Liver (tissue), 9 donors: ENCODE results near the gene LRRC70. TPM values are rescaled to one million over a fixed set of nuclear protein-coding genes. Genes with fewer than 3 reads are reported as not detected.

Source experiments
- DNase-seq: peaks from one replicate; pipeline ENCODE4 v3.0.0-alpha.2; 2017; ENCODE audit warnings: low spot score
- H3K27ac ChIP-seq, 2 donors: one replicate each; pipeline ENCODE4 v1.7.0; 2013; ENCODE audit warnings: inconsistent platforms in 2 of 2, low read length in 2 of 2, control low read depth in 1 of 2, low read depth in 1 of 2, mild to moderate bottlenecking in 1 of 2
- H3K27me3 ChIP-seq, 4 donors: one replicate each; pipeline versions ENCODE4 v1.6.1 to v1.7.0; 2013; ENCODE audit warnings: low read length in 3 of 4, inconsistent platforms in 1 of 4, mild to moderate bottlenecking in 1 of 4, moderate library complexity in 1 of 4; ENCODE audit not compliant: control insufficient read depth in 4 of 4, insufficient read depth in 4 of 4
- H3K36me3 ChIP-seq, 4 donors: one replicate each; pipeline versions ENCODE4 v1.6.1 to v1.7.0; 2013; ENCODE audit warnings: low read length in 3 of 4, mild to moderate bottlenecking in 3 of 4, low read depth in 1 of 4, moderate library complexity in 1 of 4; ENCODE audit not compliant: control insufficient read depth in 4 of 4, insufficient read depth in 3 of 4
- H3K4me1 ChIP-seq, 4 donors: one replicate each; pipeline versions ENCODE4 v1.6.1 to v1.7.0; 2013; ENCODE audit warnings: low read length in 3 of 4, mild to moderate bottlenecking in 3 of 4, moderate library complexity in 1 of 4; ENCODE audit not compliant: control insufficient read depth in 4 of 4, insufficient read depth in 4 of 4
- H3K4me3 ChIP-seq, 3 donors: one replicate each; pipeline versions ENCODE4 v1.6.1 to v1.7.0; 2013; ENCODE audit warnings: low read length in 3 of 3, control low read depth in 1 of 3, low read depth in 1 of 3, mild to moderate bottlenecking in 1 of 3
- H3K9ac ChIP-seq, 2 donors: one replicate each; pipeline ENCODE4 v1.7.0; 2013; ENCODE audit warnings: low read length in 2 of 2, mild to moderate bottlenecking in 2 of 2, moderate library complexity in 2 of 2, control low read depth in 1 of 2, low read depth in 1 of 2
- H3K9me3 ChIP-seq, 4 donors: one replicate each; pipeline versions ENCODE4 v1.6.1 to v1.7.0; 2013; ENCODE audit warnings: low read length in 3 of 4; ENCODE audit not compliant: control insufficient read depth in 4 of 4
- ATF3 ChIP-seq: IDR thresholded peaks from 2 replicates; pipeline ENCODE4 v1.6.1; 2016; ENCODE audit warnings: antibody characterized with exemption
- EGR1 ChIP-seq, 2 donors: IDR thresholded peaks; 2 replicates each; pipeline ENCODE4 v1.6.1; 2016 to 2018; ENCODE audit warnings: antibody characterized with exemption in 2 of 2, low read depth in 2 of 2
- FOXA1 ChIP-seq: IDR thresholded peaks from 2 replicates; pipeline ENCODE4 v1.6.1; 2016; ENCODE audit warnings: antibody characterized with exemption
- FOXA2 ChIP-seq: IDR thresholded peaks from 2 replicates; pipeline ENCODE4 v1.6.1; 2016; ENCODE audit warnings: antibody characterized with exemption
- GABPA ChIP-seq, 2 donors: IDR thresholded peaks in 1 of 2; conservative IDR thresholded peaks in 1 of 2; 2 replicates each; pipeline ENCODE4 v1.6.1; 2016; ENCODE audit warnings: antibody characterized with exemption in 2 of 2, mild to moderate bottlenecking in 1 of 2, moderate library complexity in 1 of 2
- HNF4A ChIP-seq, 2 donors: conservative IDR thresholded peaks; 2 replicates each; pipeline ENCODE4 v1.6.1; 2016; ENCODE audit warnings: antibody characterized with exemption in 2 of 2, mild to moderate bottlenecking in 2 of 2
- HNF4G ChIP-seq: IDR thresholded peaks from 2 replicates; pipeline ENCODE4 v1.6.1; 2016; ENCODE audit warnings: antibody characterized with exemption
- JUND ChIP-seq, 2 donors: IDR thresholded peaks; 2 replicates each; pipeline ENCODE4 v1.6.1; 2016; ENCODE audit warnings: antibody characterized with exemption in 2 of 2
- MAX ChIP-seq: IDR thresholded peaks from 2 replicates; pipeline ENCODE4 v1.6.1; 2016; ENCODE audit warnings: antibody characterized with exemption
- NR2F2 ChIP-seq: IDR thresholded peaks from 2 replicates; pipeline ENCODE4 v1.6.1; 2016; ENCODE audit warnings: antibody characterized with exemption
- RAD21 ChIP-seq, 2 donors: IDR thresholded peaks; 2 replicates each; pipeline ENCODE4 v1.6.1; 2016; ENCODE audit warnings: antibody characterized with exemption in 2 of 2, mild to moderate bottlenecking in 2 of 2
- REST ChIP-seq: IDR thresholded peaks from 2 replicates; pipeline ENCODE4 v1.6.1; 2016; ENCODE audit warnings: antibody characterized with exemption, mild to moderate bottlenecking
- RXRA ChIP-seq, 2 donors: IDR thresholded peaks; 2 replicates each; pipeline ENCODE4 v1.6.1; 2017 to 2018; ENCODE audit warnings: antibody characterized with exemption in 2 of 2, mild to moderate bottlenecking in 1 of 2
- SP1 ChIP-seq: IDR thresholded peaks from 2 replicates; pipeline ENCODE4 v1.6.1; 2018; ENCODE audit warnings: antibody characterized with exemption, mild to moderate bottlenecking
- TAF1 ChIP-seq: conservative IDR thresholded peaks from 2 replicates; pipeline ENCODE4 v1.6.1; 2016; ENCODE audit warnings: antibody characterized with exemption, mild to moderate bottlenecking
- YY1 ChIP-seq: IDR thresholded peaks from 2 replicates; pipeline ENCODE4 v1.6.1; 2016; ENCODE audit warnings: antibody characterized with exemption, mild to moderate bottlenecking
- WGBS: extraction: QIAGEN DNeasy Blood & Tissue Kit; methylation state at CpG from one replicate; pipeline ENCODE4 v1.1.7; 2013; 5-methylcytosine and 5-hydroxymethylcytosine counted together
- polyA plus RNA-seq, 2 donors: library from polyadenylated mRNA; stranded (reverse) in 1 of 2; unstranded in 1 of 2; fragments of 200-250 nt in 1 of 2; fragments of >200 nt in 1 of 2; fragmentation: Nextera tagmentation in 1 of 2; extraction: Ambion mirVana in 1 of 2; gene quantifications; one replicate each; pipeline versions ENCODE4 v1.2.1 to v1.2.3, GENCODE V29; 2013 to 2015
- total RNA-seq, 2 donors: library from RNA; depleted of rRNA; stranded (reverse); fragments of >200 nt; gene quantifications; one replicate each; pipeline ENCODE4 v1.2.3, GENCODE V29; 2014
- TF ChIP-seq, protein P1 (sequence below): IDR thresholded peaks from 2 replicates; pipeline ENCODE4 v1.6.1; 2016; ENCODE audit warnings: antibody characterized with exemption
- donor health status: healthy.
- donor health status: healthy.
- donor health status: healthy.
- donor health status: healthy.
- donor health status: healthy.

The LRRC70 gene
- total and polyA plus RNA-seq, 4 donors = 0.66 to 2.8 (median 1.7) TPM

DNA sequence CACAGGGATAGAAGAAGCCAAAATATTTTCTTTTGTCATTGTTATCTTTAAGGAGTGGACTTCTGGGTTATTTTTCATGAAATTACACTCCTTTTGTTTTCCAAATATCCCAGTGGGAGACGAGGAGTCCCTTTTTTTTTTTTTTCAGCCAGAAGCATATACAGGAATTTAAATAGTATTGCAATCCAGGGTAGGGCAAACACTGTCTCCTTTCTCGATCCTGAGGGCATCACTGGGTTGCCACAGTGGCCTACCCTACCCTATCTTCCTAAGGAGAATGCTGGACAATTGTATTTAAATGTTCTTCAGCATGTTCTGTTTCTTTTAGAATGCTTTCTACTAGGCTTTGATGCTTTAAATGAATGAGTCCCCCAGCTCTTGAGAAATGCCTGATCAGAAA is 47.9 kb downstream of the LRRC70 start:
- peaks cover 0 to 6% (median 4%) of the 10 kb centered on the region in 4 donors for H3K36me3 ChIP-seq
- WGBS = 95% methylated on average over 2 of the region's 2 CpGs

DNA sequence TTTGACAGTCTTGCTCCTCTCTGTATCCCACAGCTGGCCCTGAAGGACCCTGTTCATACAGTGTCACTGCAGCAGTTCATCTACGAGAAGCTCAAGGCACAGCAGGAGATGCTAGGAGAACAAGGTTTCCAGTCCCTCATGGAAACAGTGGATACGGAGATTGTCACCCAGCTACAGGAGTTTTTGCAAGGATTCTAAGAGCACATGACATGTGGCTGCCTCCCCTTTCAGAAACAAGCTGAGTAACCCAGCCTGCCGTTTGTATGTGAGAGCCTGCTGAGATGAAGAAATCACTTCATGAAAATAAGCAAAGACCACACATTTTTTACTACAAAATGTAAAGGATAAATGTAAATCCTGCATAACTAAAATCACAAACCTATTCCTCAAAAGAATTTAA is 48.5 kb downstream of the LRRC70 start:
- 88% methylated on average over 3 of the region's 3 CpGs for WGBS
- Histone ChIP-seq H3K36me3 (peaks cover 0 to 6% (median 4%) of the 10 kb centered on the region in 4 donors), H3K4me3 (no peak overlapping the region), H3K27me3 (no peaks in the 10 kb centered on the region), H3K4me1 (no peaks in the 10 kb centered on the region), H3K27ac (no peak overlapping the region), H3K9ac (no peak overlapping the region), H3K9me3 (no peaks in the 10 kb centered on the region)
- no peak for TF ChIP-seq REST
- TF ChIP-seq HNF4A (conservative IDR thresholded peaks at IDR 0.05) = no peak
- no peak for TF ChIP-seq TAF1
- no peak for TF ChIP-seq FOXA2
- no peak for TF ChIP-seq HNF4G
- TF ChIP-seq FOXA1 = no peak
- TF ChIP-seq, protein P1, sequence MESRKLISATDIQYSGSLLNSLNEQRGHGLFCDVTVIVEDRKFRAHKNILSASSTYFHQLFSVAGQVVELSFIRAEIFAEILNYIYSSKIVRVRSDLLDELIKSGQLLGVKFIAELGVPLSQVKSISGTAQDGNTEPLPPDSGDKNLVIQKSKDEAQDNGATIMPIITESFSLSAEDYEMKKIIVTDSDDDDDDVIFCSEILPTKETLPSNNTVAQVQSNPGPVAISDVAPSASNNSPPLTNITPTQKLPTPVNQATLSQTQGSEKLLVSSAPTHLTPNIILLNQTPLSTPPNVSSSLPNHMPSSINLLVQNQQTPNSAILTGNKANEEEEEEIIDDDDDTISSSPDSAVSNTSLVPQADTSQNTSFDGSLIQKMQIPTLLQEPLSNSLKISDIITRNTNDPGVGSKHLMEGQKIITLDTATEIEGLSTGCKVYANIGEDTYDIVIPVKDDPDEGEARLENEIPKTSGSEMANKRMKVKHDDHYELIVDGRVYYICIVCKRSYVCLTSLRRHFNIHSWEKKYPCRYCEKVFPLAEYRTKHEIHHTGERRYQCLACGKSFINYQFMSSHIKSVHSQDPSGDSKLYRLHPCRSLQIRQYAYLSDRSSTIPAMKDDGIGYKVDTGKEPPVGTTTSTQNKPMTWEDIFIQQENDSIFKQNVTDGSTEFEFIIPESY = no peak
- no peak for TF ChIP-seq EGR1 (IDR thresholded peaks at IDR 0.05; ENCODE audit: low read depth in 2 of 2)
- no peak for TF ChIP-seq JUND (IDR thresholded peaks at IDR 0.05)
- no peak for TF ChIP-seq RXRA (IDR thresholded peaks at IDR 0.05)
- no peak for TF ChIP-seq YY1
- TF ChIP-seq ATF3 = no peak
- TF ChIP-seq NR2F2 = no peak
- no peak for TF ChIP-seq RAD21 (IDR thresholded peaks at IDR 0.05)
- TF ChIP-seq MAX = no peak
- no peak for DNase-seq

More for the DNA sequence above, 47.9 kb downstream of the LRRC70 start:
- H3K9me3 ChIP-seq = no peaks in the 10 kb centered on the region
- TF ChIP-seq SP1 (no peak), YY1 (no peak), RXRA (IDR thresholded peaks at IDR 0.05) (no peak), EGR1 (IDR thresholded peaks at IDR 0.05; ENCODE audit: low read depth in 2 of 2) (no peak), FOXA1 (no peak), RAD21 (IDR thresholded peaks at IDR 0.05) (no peak), HNF4G (no peak), JUND (IDR thresholded peaks at IDR 0.05) (no peak), GABPA (IDR thresholded peaks at IDR 0.05 in 1 of 2, conservative IDR thresholded peaks at IDR 0.05 in 1 of 2) (no peak), HNF4A (conservative IDR thresholded peaks at IDR 0.05) (no peak), TAF1 (no peak), ATF3 (no peak)
- no peaks in the 10 kb centered on the region for H3K4me1 ChIP-seq
- H3K4me3 ChIP-seq = no peak overlapping the region
- no peak for DNase-seq
- H3K27me3 ChIP-seq = no peaks in the 10 kb centered on the region
- H3K27ac ChIP-seq = no peak overlapping the region
- H3K9ac ChIP-seq = no peak overlapping the region
